Measurements from ENCODE around the gene PRPF31.

GRCh38 chr19:54142166-54142780, 26.7 kb downstream of the PRPF31 start:
- TF ChIP-seq CTCF (IDR thresholded peaks at IDR 0.05) (no peak), POLR2A (IDR thresholded peaks at IDR 0.05) (no peak)

Data from uterus (tissue), 2 donors.